Colon (tissue), 2 donors: ENCODE measurements around the gene ST7.
"Not testable (repeated sequence)": the region's sequence is repeated elsewhere in the genome, so short reads cannot be mapped to it uniquely, and the experiment has no call there.

Experiments used
- FAIRE-seq: peaks from 2 replicates; lab custom pipeline; 2012; peaks lifted over from hg19 to GRCh38; lab: Jason Lieb, UNC
- donor health status: control.
- donor health status: control.

The ST7 gene

GRCh38 chr7:117096942-117097341 lies 143.6 kb downstream of the ST7 start:
- no peak for FAIRE-seq

- no peak for FAIRE-seq
These were observed 144.6 kb downstream of the ST7 start for GRCh38 chr7:117097860-117098259.

- FAIRE-seq: no peak
These were observed 145.2 kb downstream of the ST7 start for GRCh38 chr7:117098457-117098856.

- no peak for FAIRE-seq
These were observed 147.7 kb downstream of the ST7 start for GRCh38 chr7:117101026-117101425.

GRCh38 chr7:117110480-117111315 lies 157.4 kb downstream of the ST7 start:
- no peak for FAIRE-seq

- FAIRE-seq: no peak
These were observed 158.2 kb downstream of the ST7 start for GRCh38 chr7:117111535-117111934.

- FAIRE-seq: no peak
These were observed 159.3 kb downstream of the ST7 start for GRCh38 chr7:117112640-117113039.

- FAIRE-seq: no peak
These were observed 160.6 kb downstream of the ST7 start for GRCh38 chr7:117113871-117114270.

GRCh38 chr7:117114272-117114671 lies 161.0 kb downstream of the ST7 start:
- FAIRE-seq: no peak

- no peak for FAIRE-seq
These were observed 162.9 kb downstream of the ST7 start for GRCh38 chr7:117116211-117116610.

GRCh38 chr7:117117172-117117571 lies 163.9 kb downstream of the ST7 start:
- FAIRE-seq: no peak

- no peak for FAIRE-seq
These were observed 165.4 kb downstream of the ST7 start for GRCh38 chr7:117118579-117119180.

GRCh38 chr7:117119192-117119924 lies 166.1 kb downstream of the ST7 start:
- peak; percentile 53 for FAIRE-seq

- not testable (repeated sequence) for FAIRE-seq
These were observed 167.0 kb downstream of the ST7 start for GRCh38 chr7:117120321-117120720.

- FAIRE-seq: not testable (repeated sequence)
These were observed 168.7 kb downstream of the ST7 start for GRCh38 chr7:117122036-117122435.

- FAIRE-seq: no peak
These were observed 169.2 kb downstream of the ST7 start for GRCh38 chr7:117122536-117122935.

GRCh38 chr7:117123311-117123926 lies 170.1 kb downstream of the ST7 start:
- no peak for FAIRE-seq

GRCh38 chr7:117124591-117125220 lies 171.4 kb downstream of the ST7 start:
- no peak for FAIRE-seq

- FAIRE-seq: no peak
These were observed 173.4 kb downstream of the ST7 start for GRCh38 chr7:117126676-117127075.

- FAIRE-seq: peak; percentile 55
These were observed 174.4 kb downstream of the ST7 start for GRCh38 chr7:117127585-117128168.

- no peak for FAIRE-seq
These were observed 176.2 kb downstream of the ST7 start for GRCh38 chr7:117129521-117129955.

- FAIRE-seq: no peak
These were observed 177.0 kb downstream of the ST7 start for GRCh38 chr7:117130262-117130661.
